IPS DF 6.9 (cell line): ENCODE data around the gene PAFAH1B2.

ENCODE experiments used
- DNase-seq: peaks from one replicate; pipeline ENCODE4 v3.0.0-alpha.2; 2013; ENCODE audit warnings: low read depth, low spot score
- H3K27ac ChIP-seq: one replicate; pipeline ENCODE4 v1.5.1; 2013; ENCODE audit warnings: low read length, control low read depth
- H3K27me3 ChIP-seq: 2 replicates; pipeline ENCODE4 v1.6.1; 2013; ENCODE audit warnings: mild to moderate bottlenecking, low read length; ENCODE audit not compliant: control insufficient read depth, insufficient read depth
- H3K36me3 ChIP-seq: 2 replicates; pipeline ENCODE4 v1.6.1; 2013; ENCODE audit warnings: low read length; ENCODE audit not compliant: control insufficient read depth, insufficient read depth
- H3K4me1 ChIP-seq: 2 replicates; pipeline ENCODE4 v1.6.1; 2013; ENCODE audit warnings: low read length; ENCODE audit not compliant: control insufficient read depth, insufficient read depth
- H3K4me3 ChIP-seq: 2 replicates; pipeline ENCODE4 v1.5.1; 2013; ENCODE audit warnings: mild to moderate bottlenecking, low read length
- H3K9me3 ChIP-seq: 2 replicates; pipeline ENCODE4 v1.6.1; 2013; ENCODE audit warnings: low read length, inconsistent platforms; ENCODE audit not compliant: control insufficient read depth, insufficient read depth
- WGBS: extraction: QIAGEN DNeasy Blood & Tissue Kit; methylation state at CpG from one replicate; pipeline ENCODE4 v1.1.7; 2013; ENCODE audit warnings: mixed read lengths, missing lambda C conversion rate; ENCODE audit not compliant: insufficient read length, insufficient coverage; 5-methylcytosine and 5-hydroxymethylcytosine counted together

The PAFAH1B2 gene, protein sequence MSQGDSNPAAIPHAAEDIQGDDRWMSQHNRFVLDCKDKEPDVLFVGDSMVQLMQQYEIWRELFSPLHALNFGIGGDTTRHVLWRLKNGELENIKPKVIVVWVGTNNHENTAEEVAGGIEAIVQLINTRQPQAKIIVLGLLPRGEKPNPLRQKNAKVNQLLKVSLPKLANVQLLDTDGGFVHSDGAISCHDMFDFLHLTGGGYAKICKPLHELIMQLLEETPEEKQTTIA

DNA sequence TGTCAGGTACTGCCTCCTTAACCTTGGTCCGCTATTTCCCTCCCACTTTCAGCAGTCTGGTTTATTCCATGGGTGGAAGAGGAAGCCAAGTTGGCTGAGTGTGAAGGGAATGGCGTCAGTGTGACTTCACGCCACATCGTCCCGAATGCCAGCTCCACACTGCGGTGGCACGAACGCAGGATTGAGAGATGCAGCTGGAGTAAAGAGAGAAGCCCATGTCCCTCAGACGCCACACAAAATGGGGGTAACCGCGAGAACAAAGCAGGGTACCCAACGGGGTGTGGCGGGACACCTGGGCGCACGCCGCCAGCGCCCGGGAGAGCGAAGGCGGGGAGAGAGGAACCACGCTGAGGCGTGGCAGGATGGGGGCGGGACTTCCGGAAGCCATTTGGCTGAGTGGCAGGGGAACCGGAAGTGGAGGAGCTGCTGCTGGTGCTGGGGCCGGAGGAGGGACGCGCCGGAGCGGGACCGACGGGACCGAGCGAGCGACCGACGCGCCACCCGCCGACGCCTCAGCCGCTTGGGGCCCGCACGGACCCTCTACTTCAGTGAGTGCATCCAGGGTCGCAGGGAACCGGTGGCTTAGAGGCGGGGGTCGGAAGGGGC is at the start of gene PAFAH1B2:
Gene PAFAH1B2 (plus strand): TSS at position 417 of the 606 bp plus-strand sequence. CDS start 8,161 bp downstream, outside the sequence.
- Histone ChIP-seq H3K36me3 (no peaks in the 10 kb centered on the region), H3K27me3 (no peaks in the 10 kb centered on the region), H3K9me3 (no peaks in the 10 kb centered on the region), H3K27ac (no peak within 1 kb of the TSS), H3K4me3 (peak within 1 kb of the TSS; percentile 75), H3K4me1 (no peaks in the 10 kb centered on the region)
- peak; percentile 72 for DNase-seq
- no CpG with 5 or more reads among the region's 48 CpGs for WGBS

DNA sequence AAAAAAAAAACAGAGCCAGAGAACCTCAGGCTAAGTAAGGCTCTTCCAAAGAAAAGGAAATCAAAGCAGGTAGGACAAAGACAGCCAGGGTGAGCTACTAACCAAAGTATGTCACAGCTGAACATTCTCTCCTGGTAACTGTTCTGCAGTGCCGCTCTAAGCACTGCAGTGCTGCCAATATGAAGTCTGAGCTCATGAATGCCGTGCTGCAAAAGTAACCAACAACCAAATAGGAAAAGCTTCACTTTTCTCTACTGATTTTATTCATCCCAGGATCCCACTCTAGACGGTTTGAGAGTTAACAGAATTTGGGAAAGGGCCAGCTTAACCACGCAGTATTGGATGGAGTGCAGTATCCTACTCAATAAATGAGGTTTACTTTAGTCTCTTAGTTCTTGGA is 49.3 kb upstream of the PAFAH1B2 start:
- H3K9me3 ChIP-seq = no peaks in the 10 kb centered on the region
- H3K4me1 ChIP-seq = no peaks in the 10 kb centered on the region
- DNase-seq = no peak
- no peaks in the 10 kb centered on the region for H3K36me3 ChIP-seq
- WGBS = no CpG with 5 or more reads among the region's 4 CpGs
- H3K4me3 ChIP-seq = no peak overlapping the region
- H3K27ac ChIP-seq = no peak overlapping the region
- H3K27me3 ChIP-seq = no peaks in the 10 kb centered on the region

DNA sequence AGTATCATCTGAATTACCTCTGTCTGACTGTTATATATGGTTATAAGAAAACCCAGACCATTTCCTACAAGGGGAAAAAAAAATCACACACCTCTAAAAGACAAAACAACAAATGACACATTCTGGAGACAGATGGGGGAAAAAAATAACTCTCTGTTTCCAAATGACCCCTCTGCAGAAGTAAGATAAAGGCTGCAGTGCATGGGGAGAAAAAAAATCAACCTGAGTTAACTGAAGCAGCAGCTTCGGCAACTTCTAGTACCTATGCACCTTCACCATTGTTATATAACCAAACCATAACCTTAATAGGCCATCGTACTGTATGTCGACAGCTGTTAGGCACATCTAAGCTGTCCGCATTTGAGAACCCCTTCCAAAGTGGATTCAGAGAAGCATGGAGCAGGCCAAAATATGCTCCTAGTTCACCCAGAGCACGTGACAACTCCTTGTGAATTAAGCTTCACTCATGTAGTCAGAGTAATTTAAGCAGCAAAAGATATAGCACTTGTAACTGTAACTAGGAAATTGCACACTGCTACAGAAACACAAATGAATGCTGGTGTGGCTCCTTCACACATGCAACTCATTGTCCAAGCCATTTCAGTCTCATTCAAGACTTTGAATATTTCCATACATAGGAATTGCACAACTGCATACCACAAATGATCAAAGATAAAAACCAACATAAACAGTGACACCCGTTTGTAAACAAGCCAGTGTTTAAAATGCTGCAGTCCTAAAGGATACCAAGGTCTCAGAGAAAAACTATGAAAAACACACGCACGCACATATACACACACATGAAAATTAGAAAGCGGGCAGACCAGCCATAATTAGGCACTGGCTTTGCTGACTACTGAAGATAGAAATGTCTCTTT is 48.6 kb upstream of the PAFAH1B2 start:
- H3K4me1 ChIP-seq = no peaks in the 10 kb centered on the region

DNA sequence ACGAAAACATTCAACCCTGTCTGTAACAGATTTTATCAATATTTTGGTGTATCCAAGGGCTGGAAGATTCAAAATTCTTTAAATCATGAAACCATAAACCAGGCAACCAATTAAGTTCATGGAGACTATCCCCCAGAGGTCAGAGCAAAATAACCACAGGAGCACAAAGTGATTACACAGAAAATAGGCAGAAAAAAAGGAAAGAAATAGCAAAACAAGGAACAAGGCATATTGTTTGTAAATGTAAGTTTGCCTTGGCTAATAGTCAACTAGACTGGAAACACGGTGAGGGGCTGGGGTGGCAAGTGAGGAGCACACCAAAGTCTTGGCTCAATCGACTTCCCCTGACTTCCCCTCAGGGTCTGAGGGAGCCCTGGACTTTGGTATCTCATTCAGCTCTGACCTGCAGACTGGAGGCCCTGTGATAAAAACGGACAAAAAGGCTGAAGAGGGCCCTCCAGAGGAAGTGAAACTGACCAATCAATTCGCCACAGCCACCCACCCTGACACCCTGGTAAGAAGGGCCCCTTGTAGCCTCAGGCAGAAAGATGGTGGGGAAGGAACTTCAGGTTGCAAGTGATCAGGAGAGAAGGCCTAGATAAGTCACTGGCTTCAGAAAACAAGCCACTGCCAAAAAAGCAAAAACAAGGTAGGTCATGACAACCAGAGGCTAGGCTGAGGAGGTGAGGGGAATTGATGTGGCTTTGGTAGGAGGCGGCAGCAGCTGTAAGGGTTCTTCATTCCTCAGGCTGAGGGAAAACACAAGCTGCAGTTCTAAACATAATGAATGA is 47.7 kb upstream of the PAFAH1B2 start:
- Histone ChIP-seq H3K4me3 (no peak overlapping the region), H3K36me3 (no peaks in the 10 kb centered on the region), H3K4me1 (no peaks in the 10 kb centered on the region), H3K9me3 (no peaks in the 10 kb centered on the region), H3K27me3 (no peaks in the 10 kb centered on the region), H3K27ac (no peak overlapping the region)
- no CpG with 5 or more reads among the region's 6 CpGs for WGBS
- no peak for DNase-seq

More for the DNA sequence above, 48.6 kb upstream of the PAFAH1B2 start:
- DNase-seq = no peak
- no peak overlapping the region for H3K4me3 ChIP-seq
- H3K9me3 ChIP-seq = no peaks in the 10 kb centered on the region
- no peaks in the 10 kb centered on the region for H3K36me3 ChIP-seq
- no peak overlapping the region for H3K27ac ChIP-seq
- WGBS = no CpG with 5 or more reads among the region's 9 CpGs
- H3K27me3 ChIP-seq = no peaks in the 10 kb centered on the region

DNA sequence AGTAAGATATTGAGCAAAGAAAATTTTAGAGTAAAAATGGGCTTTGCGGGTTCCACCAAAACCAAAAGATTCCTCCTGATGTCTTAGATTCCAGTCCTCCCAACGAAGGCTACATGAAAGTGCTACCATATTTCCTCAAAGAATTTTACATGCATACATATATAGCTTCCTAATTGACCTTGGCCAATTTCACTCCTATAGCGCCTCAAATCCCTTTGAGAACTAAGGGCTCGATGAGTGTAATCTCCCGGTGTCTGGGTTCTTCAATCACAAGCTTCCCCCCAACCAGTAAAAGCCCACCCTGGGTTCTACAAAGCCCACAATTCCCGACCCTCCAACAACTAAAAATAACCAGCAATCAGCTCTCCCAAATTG is 47.1 kb upstream of the PAFAH1B2 start:
- no CpG with 5 or more reads among the region's 6 CpGs for WGBS
- H3K4me1 ChIP-seq = no peaks in the 10 kb centered on the region
- H3K36me3 ChIP-seq = no peaks in the 10 kb centered on the region
- H3K27ac ChIP-seq = no peak overlapping the region
- no peaks in the 10 kb centered on the region for H3K9me3 ChIP-seq
- DNase-seq = no peak
- H3K27me3 ChIP-seq = no peaks in the 10 kb centered on the region
- peak overlapping the region; percentile 100; the same call in 1 of the 2 replicates for H3K4me3 ChIP-seq

DNA sequence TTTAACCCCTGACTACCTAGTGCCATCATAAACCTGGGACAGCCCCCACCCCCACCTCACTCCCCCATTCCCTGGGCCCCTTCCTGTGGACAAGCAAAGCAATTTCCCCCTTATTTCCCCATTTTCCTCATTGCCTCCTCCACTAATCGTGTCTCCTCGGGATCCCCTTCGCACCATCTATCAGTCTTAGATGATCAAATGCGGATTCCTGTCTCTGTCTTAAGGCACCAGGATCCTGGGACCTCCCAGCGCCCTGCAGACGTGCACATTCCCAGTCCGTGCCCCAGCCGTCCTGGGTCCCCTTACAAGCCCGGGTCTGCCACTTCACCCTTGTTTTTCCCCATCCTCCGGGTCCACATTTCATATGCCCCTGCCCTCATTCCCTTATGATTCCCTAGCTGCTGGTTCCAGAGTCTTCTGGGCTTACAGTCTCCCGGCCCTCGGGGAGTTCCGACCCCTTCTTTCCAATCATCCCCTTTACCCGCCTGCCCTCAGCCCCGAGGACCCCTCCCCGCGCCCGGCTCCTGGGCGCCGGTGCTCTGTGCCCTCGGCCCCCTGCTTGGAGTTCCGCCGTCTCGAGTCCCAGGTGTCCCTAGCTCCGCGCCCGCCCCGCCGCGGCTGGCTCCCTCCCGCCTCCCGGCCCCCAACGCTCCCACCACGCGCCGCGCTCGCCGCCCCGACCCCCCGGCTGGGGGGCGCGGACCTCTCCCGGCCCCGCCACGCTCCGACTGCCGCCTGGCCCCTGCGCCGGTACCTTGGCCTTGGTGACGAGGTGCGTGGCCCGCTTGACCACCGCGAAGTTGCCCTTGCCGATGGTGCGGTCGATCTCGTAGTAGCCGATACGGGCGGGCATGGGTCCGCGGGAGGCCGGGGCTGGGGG is 46.5 kb upstream of the PAFAH1B2 start:
- H3K4me3 ChIP-seq = peak overlapping the region; percentile 100
- no peaks in the 10 kb centered on the region for H3K9me3 ChIP-seq
- no peaks in the 10 kb centered on the region for H3K36me3 ChIP-seq
- H3K27ac ChIP-seq = no peak overlapping the region
- no peaks in the 10 kb centered on the region for H3K4me1 ChIP-seq
- no peaks in the 10 kb centered on the region for H3K27me3 ChIP-seq
- WGBS = no CpG with 5 or more reads among the region's 65 CpGs
- no peak for DNase-seq

DNA sequence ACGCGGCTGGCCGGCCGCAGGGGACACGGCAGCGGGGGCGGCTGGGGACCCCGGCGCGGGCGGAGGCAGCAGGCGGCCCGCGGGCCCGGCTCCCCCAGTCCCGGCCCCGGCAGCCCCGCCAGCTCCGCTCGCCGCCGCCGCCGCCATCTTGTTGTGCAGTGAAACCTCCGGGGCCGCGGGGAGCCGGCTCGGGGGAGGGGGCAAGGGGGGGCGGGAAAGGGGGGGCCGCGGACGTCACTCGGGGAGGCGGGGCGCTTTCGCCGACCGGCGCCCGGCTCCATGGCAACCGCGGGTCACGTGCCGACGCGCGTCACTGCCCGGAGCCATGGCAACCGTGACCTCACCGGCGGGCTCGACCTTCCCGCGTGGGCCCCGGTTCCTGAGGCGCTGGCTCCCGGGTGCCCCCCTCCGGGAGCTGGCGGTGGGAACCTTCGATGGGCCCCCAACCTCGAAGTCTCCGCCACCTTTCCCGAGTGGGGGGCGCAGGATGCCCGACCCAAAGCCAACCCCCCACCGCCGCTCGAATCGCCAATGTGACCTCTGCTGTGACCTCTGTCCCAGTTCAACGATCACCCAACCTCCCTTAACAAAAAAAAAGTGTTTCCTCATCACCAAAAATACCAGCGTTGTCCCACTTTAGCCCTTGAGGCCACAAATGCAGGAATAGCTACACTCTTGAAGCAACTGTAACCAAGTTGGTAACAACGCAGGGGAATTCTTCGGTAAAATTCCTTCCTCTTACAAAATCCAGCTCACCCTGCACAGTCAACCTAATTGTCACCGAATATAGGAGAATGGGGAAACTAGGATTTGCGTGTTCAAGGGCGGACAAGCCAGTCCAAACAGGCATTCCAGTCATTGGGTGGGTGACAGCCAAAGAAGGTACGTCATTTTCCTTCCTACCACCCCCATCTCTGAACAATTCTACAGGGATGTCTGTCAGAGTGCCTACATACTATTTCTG is 45.5 kb upstream of the PAFAH1B2 start, which contains the start of gene SIK3:
Gene SIK3 (minus strand): TSS at position 160 of the 964 bp plus-strand sequence. CDS start 13 bp downstream, at position 147.
- DNase-seq = peak; percentile 58
- Histone ChIP-seq H3K36me3 (no peaks in the 10 kb centered on the region), H3K27me3 (no peaks in the 10 kb centered on the region), H3K4me1 (no peaks in the 10 kb centered on the region), H3K9me3 (no peaks in the 10 kb centered on the region), H3K4me3 (peak within 1 kb of the TSS; percentile 100), H3K27ac (no peak within 1 kb of the TSS)
- WGBS = no CpG with 5 or more reads among the region's 78 CpGs

DNA sequence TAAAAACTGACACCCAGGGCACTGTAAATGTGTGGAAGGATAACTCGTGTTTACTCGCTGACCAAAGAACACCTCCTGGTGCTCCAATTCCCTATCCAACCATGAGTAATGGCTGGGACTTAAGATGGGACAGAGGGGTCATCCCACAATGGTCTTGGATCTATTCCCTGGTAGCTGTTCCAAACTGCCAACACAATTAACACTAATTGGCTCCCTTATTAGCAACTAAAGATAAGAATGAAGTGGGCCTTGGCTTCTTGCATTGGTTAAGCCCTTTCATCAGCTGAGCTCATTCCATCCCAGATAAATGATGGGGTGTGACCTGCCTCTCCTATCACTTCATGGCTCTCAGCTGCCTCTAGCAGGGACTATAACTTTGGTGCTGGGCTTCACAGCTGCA is 44.4 kb upstream of the PAFAH1B2 start:
- Histone ChIP-seq H3K9me3 (no peaks in the 10 kb centered on the region), H3K27me3 (no peaks in the 10 kb centered on the region), H3K36me3 (no peaks in the 10 kb centered on the region), H3K4me1 (no peaks in the 10 kb centered on the region), H3K4me3 (no peak overlapping the region), H3K27ac (no peak overlapping the region)
- DNase-seq = no peak
- WGBS = no CpG with 5 or more reads among the region's 2 CpGs

DNA sequence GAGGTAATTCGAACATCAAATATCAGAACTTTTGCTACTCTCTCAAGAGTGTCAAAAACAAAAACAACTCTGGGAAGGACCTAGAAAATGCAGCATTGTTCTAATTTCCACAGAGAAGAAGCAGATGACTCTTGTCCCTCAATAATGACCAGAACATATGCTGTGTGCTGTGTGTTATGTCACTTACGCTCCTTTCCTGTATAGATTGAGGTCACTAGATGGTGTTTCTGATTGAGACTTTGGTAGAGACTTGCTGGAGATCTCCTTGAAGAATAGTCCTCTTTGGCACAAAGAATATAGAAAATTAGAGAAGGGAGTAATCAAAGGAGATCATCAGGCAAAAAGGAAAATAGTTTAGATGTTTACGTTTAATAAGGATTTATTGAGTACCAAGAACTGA is 43.5 kb upstream of the PAFAH1B2 start:
- Histone ChIP-seq H3K36me3 (no peaks in the 10 kb centered on the region), H3K27ac (no peak overlapping the region), H3K4me3 (no peak overlapping the region), H3K27me3 (no peaks in the 10 kb centered on the region), H3K4me1 (no peaks in the 10 kb centered on the region), H3K9me3 (no peaks in the 10 kb centered on the region)
- 100% methylated on average over 1 of the region's 3 CpGs for WGBS
- DNase-seq = no peak
